Measurements from ENCODE around the gene IP6K3.

IP6K3 gene

DNA sequence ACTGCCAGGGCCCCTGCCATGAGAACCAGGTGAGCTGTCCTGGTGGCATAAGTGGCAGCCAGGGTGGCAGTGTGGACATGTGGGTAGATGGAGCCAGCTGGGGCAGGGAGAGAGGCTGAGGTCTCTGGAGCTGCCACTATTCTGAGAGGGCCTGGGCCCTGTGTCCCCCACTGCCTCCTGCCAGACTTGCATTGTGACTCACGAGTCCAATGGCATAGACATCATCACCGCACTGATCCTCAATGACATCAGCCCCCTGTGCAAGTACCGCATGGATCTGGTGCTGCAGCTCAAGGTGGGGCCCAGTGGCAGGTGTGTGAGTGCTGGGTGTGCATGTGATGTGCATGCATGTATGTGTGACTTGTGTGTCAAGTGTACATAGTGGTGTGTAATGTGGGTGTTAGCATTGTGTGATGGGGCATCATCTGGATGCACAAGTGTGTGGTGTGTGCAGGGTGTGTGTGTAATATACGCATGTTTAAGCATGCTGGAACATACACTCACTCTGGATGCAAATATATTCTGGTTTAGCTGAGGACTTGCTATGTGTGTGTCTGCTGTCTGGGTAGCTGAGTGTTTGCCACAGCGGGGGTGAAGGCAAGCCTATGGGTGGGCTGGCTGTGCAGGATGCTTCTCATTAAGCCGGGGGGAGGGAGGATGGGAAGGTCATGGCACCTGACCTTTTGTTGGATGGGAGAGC is 60.3 kb downstream of the IP6K3 start:
- no peak for DNase-seq

DNA sequence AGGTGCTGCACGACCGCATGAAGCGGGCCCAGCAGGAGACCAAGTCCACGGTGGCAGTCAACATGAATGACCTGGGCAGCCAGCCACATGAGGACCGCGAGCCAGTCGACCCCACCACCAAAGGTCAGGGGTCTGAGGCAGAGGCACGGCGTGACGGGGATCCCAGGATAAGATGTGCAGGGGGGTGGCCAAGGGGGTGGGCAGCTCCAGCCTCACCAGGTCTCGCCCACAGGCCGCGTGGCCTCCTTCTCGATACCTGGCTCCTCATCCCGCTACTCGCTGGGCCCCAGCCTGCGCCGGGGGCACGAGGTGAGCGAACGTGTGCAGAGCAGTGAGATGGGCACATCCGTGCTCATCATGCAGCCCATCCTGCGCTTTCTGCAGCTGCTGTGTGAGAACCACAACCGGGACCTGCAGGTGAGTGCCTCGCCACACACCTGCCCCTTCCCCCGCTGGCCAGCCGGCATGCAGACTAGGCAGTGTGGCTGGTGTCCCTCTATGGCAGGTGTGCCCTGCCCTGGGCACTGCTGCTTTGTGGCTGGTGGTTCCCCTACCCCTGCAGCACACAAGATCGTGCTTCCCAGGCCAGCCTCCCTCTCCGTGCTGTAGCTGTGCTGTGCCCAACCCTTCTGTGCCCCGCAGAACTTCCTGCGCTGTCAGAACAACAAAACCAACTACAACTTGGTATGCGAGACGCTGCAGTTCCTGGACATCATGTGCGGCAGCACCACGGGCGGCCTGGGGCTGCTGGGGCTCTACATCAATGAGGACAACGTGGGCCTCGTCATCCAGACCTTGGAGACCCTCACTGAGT is 61.1 kb downstream of the IP6K3 start:
- DNase-seq, result no peak

DNA sequence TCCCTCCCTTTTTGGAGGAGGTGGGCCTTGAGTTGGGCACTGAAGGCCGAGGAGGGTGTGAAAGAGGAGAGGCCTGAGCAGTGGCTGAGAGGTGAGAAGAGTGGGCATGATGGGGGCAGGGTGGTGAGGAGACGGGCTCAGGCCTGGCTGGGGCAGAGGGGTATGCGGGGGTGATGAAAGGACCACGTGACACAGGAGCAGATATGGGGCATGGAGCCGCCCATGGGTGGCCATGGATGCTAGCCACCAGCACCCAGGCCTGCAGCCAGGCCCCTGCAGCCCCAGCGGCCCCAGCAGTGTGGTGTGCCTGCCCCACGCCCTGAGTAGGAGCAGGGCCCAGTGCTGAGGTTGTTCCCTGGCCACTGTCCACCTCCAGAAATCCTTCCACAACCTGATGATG is 61.7 kb downstream of the IP6K3 start:
- no peak for DNase-seq

DNA sequence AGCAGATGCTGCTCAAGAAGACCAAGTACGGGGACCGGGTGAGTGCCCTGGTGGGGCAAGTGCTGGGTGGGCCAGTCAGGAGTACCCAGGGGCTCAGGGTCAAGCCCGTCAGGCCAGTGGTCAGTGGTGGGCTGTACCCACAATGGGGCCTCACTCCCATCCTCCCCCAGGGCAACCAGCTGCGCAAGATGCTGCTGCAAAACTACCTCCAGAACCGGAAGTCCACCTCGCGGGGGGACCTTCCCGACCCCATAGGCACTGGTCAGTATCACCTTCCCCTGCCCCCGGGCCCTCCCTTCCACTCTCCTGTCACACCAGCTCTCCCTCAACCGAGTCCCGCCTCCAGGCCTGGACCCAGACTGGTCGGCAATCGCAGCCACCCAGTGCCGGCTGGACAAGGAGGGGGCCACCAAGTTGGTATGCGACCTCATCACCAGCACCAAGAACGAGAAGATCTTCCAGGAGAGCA is 62.2 kb downstream of the IP6K3 start:
- no peak for DNase-seq

DNA sequence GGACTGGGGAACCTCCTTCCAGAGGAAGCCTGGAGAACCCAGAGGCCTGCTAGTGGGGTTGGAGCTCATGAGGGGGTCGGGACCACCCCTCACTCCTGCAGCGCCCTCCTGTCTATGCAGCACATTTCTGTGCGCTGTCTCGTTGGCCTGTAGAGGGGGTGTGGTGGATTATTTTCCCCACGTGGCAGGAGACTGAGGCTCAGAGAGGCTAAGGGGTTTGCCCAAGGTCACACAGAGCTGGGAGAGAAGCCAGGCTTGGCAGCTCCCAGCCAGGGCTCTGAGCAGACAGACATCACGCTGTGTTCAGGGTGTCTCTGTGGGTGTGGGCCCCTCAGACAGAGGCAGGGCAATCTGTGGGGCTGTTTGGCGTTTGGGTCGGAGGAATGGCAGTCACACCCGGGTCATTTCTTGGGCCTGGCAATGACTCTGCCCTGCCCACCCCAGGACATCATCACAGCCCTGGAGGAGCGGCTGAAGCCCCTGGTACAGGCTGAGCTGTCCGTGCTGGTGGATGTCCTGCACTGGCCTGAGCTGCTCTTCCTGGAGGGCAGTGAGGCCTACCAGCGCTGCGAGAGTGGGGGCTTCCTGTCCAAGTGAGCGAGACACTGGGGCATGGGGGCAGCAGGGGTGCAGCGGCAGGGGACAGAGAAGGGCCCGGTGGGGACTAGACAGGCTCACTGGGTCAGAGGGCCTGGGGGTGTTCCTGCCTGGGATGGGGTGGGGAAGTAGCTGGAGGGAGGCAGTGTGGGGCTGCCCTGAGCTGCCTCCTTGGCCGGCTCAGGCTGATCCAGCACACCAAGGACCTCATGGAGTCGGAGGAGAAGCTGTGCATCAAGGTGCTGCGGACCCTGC is 62.9 kb downstream of the IP6K3 start:
- DNase-seq, result no peak

DNA sequence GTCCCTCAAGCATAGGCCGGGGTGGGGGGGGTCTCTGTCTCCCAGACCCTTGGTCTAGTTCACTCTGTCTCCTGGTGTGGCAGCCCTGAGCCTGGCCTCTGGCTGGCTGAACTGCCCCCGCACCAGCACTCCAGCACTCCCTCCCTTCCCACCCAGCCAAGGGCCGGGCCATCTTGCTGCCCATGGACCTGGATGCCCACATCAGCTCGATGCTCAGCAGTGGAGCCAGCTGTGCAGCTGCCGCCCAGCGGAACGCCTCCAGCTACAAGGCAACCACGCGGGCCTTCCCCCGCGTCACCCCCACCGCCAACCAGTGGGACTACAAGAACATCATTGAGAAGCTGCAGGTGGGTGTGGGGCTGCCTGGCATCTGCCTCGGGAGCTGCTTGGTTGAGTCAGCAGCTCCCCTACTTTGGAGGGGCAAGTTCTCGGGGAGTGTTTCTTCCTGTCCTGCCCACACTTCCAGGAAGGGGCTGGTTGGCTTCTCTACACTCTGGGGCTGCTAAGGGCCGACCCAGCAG is 63.6 kb downstream of the IP6K3 start:
- DNase-seq, result peak; percentile 60

DNA sequence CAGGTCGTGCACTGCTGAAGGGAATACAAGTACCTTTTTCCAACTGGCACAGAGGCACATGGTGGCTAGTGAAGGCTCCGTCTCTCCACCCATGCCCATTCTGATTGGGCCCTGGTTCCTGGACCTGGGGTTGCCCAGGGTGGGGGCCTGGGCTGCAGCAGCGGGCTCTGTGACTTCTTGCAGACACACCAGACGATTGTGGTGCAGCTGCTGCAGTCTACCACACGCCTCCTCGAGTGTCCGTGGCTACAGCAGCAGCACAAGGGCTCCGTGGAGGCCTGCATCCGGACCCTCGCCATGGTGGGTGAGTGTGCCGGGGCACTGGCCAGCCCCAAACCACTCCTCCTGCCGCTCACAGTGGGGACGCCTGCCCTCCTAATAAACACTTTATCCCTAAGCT is 64.4 kb downstream of the IP6K3 start:
- DNase-seq, result no peak

DNA sequence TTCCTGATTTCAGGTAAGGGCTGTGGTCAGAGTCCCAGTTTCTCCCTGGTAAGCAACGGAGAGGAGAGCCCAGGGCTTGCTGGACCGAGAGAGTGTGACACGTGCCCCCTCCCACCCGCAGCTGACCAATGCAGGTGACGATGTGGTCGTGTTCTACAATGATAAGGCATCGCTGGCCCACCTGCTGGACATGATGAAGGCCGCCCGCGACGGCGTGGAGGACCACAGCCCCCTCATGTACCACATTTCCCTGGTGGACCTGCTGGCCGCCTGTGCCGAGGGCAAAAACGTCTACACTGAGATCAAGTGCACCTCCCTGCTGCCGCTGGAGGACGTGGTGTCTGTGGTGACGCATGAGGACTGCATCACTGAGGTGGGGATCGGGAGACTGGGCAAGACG is 66.9 kb downstream of the IP6K3 start:
- no peak for DNase-seq

DNA sequence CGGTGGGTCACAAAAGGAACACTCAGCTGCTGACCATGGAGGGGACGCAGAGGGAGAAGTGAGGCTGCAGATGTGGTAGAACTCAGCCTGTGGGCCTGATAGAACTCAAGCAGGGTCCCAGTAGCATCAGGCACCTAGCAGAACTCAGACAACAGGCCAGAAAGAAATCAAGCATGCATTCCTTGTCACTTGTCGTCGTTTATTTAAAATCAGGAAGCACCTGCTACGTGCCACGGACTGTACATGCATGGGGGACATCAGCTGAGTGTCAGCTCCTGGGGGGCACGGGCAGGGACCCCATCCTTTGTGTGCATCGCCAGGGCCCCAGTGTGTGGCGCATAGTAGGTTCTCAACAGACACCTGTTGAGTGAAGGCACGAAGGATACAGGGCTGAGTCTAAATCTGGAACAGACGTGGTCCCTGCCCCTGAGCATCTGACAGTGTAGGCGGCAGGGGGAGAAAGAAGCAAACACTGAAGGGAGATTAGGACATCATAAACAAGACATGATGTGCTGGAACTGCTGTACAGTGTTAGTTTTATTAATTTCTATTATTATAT is 67.7 kb downstream of the IP6K3 start:
- DNase-seq, result no peak

DNA sequence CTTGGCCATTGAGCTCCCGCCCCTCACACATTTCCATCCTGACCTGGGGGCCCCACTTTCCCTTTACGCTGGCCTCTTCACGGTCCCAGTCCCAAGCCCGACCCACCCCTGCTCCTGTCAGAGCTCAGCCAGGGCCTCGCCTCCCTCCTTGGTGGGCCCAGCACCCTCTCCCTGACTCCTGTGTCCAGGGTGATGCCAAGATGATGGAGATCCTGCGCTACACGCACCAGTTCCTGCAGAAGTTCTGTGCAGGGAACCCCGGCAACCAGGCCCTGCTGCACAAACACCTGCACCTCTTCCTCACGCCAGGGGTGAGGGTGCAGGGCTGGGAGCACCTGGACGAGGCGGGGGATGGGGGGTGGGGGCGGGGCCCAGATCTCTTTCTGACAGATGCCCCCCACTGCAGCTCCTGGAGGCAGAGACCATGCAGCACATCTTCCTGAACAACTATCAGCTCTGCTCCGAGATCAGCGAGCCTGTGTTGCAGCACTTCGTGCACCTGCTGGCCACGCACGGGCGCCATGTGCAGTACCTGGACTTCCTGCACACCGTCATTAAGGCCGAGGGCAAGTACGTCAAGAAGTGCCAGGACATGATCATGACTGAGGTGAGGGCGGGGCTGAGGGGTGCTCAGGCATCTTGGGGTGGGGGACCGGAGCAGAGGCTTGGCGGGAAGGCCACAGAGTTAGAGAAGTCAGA is 68.3 kb downstream of the IP6K3 start:
- DNase-seq, result no peak

DNA sequence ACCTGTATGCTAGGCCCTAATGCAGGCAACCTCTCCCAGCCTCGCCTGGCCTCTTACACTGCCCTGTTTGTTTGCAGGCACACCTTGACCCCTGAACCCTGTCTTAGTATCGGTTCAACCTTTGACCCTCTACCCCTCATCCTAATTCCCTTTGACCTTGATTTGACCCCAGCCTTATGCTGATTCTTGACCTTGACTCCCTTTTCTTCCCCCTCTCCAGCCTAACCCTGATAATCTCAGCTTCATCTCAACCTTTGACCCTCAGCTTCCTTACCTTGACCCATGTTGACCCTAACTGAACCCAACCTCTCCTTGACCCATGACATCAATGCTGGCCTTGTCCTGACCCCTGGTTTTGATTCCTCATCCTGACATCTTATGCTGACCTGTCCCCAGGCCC is 69.0 kb downstream of the IP6K3 start:
- DNase-seq, result no peak

DNA sequence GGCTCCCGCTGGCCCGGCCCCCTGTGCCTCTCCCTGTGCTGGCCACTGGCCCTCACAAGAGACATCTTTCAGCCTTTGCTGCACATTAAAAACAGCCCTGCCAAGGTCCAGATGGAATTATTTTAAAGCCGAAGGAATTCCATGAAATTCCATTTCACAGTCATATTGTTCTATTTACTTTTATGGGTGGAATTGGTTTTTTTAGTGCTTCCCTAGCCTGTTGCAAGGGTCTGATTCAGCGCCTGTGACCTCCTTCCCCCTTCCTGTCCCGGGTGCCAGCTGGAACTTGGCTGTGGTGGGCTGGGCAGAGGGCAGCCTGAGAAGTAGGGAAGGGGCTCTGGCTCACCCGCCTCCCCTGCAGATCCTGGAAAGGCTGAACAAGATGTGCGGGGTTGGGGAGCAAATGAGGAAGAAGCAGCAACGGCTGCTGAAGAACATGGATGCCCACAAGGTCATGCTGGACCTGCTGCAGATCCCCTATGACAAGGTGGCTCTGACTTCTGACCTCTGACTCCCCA is 69.5 kb downstream of the IP6K3 start:
- DNase-seq, result no peak

DNA sequence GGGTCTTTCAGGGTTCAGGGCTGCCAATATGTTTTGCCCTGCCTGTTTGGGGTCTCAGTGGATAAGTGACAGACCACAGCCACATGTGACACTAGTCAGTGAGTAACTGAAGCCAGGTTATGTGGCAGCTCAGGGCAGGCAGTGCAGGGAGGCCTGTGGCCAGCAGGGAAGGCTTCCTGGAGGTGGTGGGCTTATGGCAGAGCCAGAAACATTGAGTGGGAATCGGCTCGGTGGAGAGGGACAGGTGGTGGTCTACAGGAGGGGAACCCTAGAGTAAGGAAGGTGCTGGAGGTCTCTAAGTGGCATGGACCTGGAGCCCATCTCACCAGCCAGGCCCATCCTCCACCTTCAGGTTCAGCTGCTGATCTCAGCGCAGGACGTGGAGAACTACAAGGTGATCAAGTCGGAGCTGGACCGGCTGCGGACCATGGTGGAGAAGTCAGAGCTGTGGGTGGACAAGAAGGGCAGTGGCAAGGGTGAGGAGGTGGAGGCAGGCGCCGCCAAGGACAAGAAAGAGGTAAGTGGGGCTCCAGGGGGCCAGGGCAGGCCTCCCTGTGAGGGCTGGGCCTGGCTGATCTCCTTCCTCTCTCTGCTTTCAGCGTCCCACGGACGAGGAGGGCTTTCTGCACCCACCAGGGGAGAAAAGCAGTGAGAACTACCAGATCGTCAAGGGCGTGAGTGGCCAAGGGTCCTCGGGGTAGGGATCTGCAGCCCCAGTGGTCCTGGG is 70.1 kb downstream of the IP6K3 start:
- no peak for DNase-seq

DNA sequence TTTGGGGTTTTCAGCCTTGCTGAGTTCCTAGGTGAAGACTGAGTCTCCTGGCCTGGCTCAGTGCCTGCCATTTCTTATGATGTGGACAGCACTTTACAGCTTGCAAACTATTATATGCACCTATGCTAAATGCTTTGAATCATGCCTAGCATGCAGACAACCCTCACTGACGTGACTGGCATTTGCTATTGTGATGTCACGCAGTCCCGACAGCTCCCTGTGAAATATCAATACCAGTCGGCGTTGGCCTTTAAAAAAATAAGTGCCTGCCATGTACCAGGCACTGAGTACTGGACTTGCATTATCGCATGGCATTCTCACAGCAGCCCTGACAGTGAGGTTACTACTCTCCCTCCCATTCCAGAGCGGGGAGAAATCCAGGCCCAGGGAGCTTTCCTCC is 70.7 kb downstream of the IP6K3 start:
- no peak for DNase-seq

DNA sequence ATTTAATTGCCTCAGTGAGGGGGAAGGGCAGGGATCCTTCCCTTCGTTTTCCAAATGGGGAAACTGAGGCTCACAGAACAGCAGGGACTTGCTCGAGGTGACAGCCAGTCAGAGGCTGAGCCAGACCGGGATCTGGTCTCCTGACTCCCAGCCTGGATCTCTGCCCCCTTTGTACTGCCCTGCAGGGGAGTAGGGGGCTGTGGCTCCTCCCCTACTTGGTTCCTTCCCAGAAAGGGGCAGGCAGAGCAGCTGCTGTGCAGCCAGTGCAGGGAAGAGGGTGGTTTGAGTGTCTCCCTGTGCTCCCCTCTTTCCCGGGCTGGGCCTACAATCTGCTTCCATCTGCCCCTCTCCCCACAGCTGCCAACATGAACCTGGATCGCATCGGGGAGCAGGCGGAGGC is 72.9 kb downstream of the IP6K3 start:
- DNase-seq, result no peak

DNA sequence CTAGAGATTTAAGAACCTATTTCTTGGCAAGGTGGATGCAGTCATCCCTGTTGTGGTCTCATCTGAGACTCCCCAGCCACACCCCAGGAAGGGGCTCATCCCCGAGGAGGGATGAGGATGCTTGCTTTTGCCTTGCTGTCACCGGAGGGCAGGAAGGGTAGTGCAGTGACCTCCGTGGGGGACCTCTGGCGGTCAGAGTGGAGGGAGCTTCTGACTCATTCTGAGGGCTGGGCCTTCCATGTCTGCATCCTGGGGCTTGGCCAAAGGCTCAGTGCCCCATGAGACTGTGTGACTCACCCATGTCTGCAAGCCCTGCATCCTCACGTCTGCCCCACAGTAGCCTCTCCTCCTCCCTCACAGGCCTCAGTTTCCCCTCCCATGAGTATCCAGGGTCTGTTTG is 73.9 kb downstream of the IP6K3 start:
- no peak for DNase-seq

DNA sequence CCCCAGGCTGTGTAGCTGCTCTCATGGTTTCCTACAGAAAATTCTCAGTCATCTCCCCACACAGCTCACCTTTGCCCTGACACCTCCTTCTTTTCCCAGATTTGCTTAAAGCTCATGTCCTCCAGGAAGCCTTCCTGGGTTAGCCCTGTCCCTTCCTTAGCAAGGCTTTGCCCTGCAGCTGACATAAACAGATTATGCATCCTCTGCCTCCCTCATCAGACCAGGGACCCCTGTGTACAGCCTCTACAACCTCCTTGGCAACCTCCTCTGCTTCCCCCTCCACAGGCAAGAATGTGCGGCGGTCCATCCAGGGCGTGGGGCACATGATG is 75.0 kb downstream of the IP6K3 start:
- DNase-seq, result no peak
